Colon (tissue), 2 donors: ENCODE data around the gene RGL2.
"Not testable (repeated sequence)": the region's sequence is repeated elsewhere in the genome, so short reads cannot be mapped to it uniquely, and the experiment has no call there.

Experiments used
- FAIRE-seq: peaks from 2 replicates; lab custom pipeline; 2012; peaks lifted over from hg19 to GRCh38; lab: Jason Lieb, UNC
- donor health status: control.
- donor health status: control.

RGL2 gene, protein sequence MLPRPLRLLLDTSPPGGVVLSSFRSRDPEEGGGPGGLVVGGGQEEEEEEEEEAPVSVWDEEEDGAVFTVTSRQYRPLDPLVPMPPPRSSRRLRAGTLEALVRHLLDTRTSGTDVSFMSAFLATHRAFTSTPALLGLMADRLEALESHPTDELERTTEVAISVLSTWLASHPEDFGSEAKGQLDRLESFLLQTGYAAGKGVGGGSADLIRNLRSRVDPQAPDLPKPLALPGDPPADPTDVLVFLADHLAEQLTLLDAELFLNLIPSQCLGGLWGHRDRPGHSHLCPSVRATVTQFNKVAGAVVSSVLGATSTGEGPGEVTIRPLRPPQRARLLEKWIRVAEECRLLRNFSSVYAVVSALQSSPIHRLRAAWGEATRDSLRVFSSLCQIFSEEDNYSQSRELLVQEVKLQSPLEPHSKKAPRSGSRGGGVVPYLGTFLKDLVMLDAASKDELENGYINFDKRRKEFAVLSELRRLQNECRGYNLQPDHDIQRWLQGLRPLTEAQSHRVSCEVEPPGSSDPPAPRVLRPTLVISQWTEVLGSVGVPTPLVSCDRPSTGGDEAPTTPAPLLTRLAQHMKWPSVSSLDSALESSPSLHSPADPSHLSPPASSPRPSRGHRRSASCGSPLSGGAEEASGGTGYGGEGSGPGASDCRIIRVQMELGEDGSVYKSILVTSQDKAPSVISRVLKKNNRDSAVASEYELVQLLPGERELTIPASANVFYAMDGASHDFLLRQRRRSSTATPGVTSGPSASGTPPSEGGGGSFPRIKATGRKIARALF

DNA sequence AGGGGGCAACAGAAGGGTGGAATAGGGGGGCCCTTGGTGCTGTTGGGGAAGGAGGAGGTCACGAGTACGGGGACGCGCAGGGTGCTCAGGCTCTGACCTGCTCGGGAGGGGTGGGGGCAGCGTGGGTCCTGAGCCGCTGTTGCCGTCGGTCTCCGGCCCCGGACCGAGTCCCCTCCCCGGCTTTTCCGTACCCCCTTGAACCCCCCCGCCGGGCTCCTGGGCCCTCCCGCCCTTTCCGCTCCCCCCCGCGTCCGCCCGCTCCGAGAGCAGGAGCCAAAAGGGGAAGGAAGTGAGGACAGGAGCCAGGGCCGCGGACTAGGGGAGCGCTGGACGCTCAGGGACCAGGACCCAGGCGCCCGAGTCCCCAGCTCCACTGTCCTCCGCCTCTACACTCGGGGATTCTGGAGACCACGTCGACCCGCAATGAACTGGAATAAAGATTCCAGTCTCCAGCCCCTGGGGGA, at the start of gene RGL2:
RGL2 (minus strand) TSS at position 170 of the 464 bp plus-strand sequence. CDS start 332 bp downstream, outside the sequence.
- FAIRE-seq, result no peak

DNA sequence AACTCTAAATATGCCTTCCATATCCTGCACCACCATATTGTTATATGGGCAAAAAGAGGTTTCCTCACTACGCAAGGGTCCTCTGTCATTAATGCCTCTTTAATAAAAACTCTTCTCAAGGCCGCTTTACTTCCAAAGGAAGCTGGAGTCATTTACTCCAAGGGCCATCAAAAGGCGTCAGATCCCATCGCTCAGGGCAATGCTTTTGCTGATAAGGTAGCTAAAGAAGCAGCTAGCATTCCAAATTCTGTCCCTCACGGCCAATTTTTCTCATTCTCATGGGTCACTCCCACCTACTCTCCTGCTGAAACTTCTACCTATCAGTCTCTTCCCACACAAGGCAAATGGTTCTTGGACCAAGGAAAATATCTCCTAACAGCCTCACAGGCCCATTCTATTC, 49.1 kb upstream of the RGL2 start:
- no peak for FAIRE-seq

DNA sequence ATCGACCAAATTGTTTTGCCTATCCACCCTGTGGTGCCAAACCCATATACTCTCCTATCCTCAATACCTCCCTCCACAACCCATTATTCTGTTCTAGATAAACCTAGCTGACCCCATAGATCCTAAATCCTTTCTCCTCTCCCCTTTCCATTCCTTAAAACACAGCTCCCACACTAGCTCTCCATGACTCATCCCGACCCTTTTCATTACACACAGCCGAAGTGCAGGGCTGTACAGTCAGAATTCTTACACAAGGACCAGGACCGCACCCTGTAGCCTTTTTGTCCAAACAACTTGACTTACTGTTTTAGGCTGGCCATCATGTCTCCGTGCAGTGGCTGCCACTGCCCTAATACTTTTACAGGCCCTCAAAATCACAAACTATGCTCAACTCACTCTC, 48.2 kb upstream of the RGL2 start:
- not testable (repeated sequence) for FAIRE-seq

DNA sequence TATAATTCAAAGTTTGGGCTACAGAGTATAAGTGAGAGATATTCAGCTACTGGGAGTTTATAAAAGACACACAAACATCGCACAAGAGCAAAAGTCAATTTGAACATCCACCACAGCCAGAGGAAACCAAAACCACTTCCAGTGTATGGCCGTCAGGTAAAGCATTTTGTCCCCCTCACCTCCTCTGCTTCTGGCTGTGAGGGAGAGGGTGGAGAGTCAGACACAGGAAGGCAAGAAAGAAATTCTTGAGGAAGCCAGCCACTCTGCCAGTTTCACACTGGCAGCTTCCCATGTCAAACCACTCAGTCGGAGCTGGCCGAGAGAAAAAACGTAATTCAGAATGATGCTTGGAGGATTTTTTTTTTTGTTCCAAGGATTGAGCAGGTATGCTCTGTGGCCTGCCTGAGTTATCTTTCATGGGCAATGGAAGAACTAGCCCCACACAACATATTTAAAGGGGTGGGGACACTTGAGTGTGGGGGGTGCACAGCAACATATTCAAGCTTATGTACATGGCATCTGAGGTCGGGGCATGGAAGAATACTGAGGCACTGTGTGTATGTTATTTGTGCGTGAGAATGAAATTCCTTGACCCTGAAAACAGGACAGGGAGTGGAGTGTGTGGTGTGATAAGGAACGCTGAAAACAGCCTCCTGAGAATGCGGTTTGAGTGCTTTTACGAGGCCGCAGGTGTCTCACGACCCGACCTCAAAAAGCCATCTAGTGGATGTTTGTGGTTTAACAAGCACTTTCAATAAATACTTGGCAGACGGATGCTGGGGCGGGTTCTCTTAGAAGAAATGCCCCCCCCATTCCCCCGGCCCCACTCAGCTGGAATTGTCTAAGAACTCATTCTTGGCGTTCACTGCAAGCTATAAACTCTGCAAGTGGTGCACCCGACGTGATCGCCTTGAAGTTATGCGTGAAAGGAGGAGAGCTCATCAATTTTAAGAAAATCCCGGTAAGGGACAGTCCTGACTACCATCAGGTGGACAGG, 46.3 kb upstream of the RGL2 start:
- no peak for FAIRE-seq

DNA sequence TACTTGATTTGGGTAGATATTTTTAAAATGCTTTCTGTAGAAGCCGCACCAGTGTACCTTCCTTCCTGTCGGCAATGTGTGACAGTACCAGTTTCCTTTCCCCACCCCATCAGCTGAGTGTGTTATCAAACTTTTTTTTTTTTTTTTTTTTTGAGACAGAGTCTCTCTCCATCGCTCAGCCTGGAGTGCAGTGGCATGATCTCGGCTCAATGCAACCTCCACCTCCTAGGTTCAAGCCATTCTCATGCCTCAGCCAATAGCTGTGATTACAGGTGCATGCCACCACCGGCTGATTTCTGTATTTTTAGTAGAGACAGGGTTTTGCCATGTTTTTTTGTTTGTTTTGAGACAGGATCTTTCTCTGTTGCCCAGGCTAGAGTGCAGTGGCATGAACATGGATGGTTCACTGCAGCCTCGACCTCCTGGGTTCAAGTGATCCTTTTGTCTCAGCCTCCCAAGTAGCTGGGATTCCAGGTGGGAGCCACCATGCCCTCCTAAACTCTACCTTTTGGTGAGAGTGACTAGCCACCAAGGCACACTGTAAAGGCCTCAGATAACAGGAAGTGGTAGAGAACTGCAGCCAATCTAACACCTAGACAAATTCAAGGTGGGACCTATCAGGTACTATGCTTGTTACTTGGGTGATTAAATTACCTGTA, 45.3 kb upstream of the RGL2 start:
- FAIRE-seq, result no peak

GRCh38 chr6:33343606-33343952, 44.8 kb upstream of the RGL2 start:
- not testable (repeated sequence) for FAIRE-seq

GRCh38 chr6:33339193-33339592, 40.5 kb upstream of the RGL2 start:
- no peak for FAIRE-seq

DNA sequence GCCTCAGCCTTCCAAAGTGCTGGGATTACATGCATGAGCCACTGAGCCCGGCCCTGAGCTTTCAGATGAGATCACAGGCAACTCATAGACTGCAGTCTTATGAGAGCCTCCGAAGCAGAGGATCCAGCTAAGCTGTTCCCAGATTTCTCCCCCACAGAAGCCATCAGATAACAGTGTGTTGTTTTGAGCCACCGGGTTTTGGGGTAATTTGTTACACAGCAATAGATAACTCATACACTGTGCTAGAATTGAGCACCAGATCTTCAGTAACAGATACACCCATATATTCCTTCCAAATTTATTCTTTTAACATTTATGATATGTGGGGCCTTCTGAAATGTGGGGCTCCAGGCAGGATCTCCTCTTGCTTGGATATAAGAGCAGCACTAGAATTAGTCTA, 37.8 kb upstream of the RGL2 start:
- no peak for FAIRE-seq

DNA sequence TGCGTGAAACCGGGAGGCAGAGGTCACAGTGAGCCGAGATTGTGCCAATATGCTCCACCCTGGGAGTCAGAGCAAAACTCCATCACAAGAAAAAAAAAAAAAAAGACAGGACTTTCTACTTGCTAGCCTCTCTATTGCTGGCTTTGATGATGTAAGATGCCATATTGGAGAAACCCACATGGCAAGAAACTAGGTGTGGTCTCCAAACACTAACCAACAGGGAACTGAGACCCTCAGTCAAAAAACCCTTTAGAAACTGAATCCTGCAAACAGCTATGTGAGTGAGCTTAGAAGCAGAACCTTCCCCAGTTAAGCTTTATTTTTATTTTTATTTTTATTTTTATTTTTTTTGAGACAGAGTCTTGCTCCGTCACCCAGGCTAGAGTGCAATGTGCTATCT, 37.2 kb upstream of the RGL2 start:
- no peak for FAIRE-seq

DNA sequence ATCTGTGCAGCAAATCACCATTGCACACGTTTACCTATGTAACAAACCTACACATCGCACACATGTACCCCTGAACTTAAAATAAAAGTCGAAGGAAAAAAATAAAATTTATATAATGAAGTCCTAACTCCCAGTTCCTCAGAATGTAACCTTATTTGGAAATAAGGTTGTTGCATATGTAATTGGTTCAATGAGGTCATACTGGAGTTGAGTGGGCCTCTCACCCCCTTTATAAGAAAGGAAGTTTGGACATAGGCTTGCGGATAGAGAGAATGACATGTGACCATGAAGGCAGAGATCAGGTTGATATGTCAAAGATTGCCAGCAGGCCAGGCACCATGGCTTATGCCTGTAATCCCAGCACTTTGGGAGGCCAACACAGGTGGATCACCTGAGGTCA, 34.9 kb upstream of the RGL2 start:
- no peak for FAIRE-seq

- no peak for FAIRE-seq
These were observed 32.0 kb upstream of the RGL2 start for GRCh38 chr6:33330736-33331135.

- no peak for FAIRE-seq
These were observed 30.3 kb upstream of the RGL2 start for GRCh38 chr6:33329058-33329457.

- no peak for FAIRE-seq
These were observed 25.4 kb upstream of the RGL2 start for GRCh38 chr6:33324125-33324524.

- no peak for FAIRE-seq
These were observed 24.8 kb upstream of the RGL2 start for GRCh38 chr6:33323623-33323948.

GRCh38 chr6:33321227-33321626, 22.5 kb upstream of the RGL2 start:
- no peak for FAIRE-seq

DNA sequence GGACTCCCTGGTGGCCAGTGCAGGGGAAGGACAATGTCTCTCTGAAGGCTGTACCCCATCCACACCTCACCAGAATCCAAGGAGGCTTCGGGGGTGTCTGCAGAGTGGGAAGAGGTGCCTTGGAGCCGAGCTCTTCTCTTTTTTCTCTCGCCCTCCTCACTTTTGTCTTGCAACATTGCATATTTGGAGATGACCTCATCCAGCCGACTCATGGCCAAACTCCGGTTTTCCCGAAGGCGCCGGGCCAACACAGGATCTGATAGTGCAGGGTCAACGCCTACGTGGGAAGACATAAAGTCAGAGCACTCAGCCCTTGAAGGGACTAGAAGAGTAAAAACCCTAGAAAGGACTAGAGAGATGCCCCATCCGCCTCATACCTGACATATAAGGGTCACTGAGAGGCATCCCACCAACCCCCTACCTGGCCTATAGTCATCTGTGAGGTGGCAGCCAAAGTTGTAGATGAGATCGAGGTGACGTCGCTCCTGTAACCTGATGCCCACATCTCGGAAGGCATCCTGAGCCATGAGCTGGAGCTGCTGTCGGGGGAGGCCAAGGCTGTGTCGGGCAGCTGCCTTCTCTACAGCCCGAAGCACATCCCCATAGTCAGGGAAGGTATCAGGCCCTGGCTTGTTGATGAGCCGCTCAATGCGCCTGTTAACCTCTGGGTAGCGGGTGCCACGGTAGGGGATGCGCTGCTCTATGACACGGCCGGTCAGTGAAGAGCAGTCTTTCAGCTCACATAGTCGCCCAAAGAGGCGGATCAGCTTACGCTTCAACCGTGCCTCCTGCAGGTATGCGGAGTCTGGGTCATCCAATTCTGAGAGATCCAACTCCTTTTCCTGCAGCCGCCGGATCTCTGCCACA, 21.8 kb upstream of the RGL2 start:
- FAIRE-seq, result no peak

DNA sequence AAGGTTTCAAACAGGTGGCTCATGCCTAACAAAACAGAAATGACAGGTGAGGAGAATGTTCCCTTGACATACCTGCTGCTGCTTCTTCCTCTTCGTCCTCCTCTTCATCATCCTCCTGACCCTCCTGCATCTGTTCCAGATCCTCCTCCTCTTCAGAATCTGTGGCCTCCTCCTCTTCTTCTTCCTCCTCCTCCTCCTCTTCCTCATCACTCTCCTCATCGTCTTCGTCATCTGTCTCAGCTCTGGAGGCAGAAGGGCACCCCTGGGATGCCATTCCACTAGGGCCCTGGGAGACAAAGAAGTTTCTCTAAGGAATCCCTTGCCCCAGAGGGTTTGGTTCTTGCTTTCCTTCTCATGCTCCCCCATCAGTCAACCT, 21.2 kb upstream of the RGL2 start:
- FAIRE-seq, result no peak

GRCh38 chr6:33318426-33319073, 19.8 kb upstream of the RGL2 start:
- FAIRE-seq, result no peak

DNA sequence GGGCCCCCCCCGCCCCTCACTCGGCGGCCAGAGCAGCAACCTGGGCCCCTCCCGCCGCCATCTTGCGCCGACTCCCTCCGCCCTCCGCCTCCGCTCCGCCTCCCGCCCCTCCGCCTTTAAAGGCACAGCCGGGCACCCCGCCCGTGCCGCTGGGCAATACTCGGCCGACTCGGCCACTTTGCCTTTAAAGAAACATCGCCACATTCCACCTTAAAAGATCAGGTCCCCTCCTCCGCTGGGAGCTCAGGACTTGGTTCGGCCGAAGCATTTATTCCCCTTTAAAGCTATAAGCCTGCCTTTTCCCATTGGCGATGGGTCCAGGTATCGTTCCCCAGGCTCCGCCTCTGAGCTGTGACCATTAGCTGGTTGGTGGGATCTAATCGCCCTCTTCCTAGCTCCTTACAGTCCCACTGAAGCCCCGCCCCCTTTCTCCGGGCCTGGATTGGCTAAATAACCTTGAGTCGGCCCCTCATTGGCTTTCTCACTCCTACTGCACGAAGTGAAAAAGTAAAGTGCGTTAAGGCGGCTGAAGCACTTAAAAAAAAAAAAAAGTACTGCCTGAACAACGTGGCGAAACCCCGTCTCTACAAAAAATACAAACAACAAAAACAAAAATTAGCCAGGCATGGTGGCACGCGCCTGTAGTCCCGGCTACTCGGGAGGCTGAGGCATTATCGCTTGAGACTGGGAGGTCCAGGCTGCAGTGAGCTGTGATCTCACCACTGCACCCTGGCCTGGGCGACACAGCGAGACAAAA, 19.1 kb upstream of the RGL2 start, which contains the start of gene ZBTB22:
ZBTB22 (minus strand) TSS at position 76 of the 757 bp plus-strand sequence. CDS start 828 bp downstream, outside the sequence.
- peak; percentile 82 for FAIRE-seq

- no peak for FAIRE-seq
These were observed 18.6 kb upstream of the RGL2 start for GRCh38 chr6:33317419-33317668.
